Activated CD4-positive, alpha-beta memory T cell treated with anti-CD3 and anti-CD28 coated beads, Interleukin-2, amount 10 ng/mL, durations not matched to agents 7 days and 5 days (primary cell): Measurements from ENCODE around the gene GRM1. TPM values are rescaled to one million over a fixed set of nuclear protein-coding genes. Genes with fewer than 3 reads are reported as not detected.

Experiments used
- CTCF ChIA-PET: fragments of 350-600 bp; sonication (Branson Sonifier 250); formaldehyde crosslinking; loops from one replicate; lab custom pipeline; 2021; ENCODE audit warnings: antibody characterized with exemption, inconsistent platforms; lab: Charles Lee
- POLR2A ChIA-PET: fragments of 350-600 bp; sonication (Branson Sonifier 250); formaldehyde crosslinking; loops from one replicate; lab custom pipeline; 2021; ENCODE audit warnings: antibody characterized with exemption; lab: Charles Lee
- DNase-seq: peaks from one replicate; pipeline ENCODE4 v3.0.0-alpha.2; 2020
- H3K27ac Mint-ChIP-seq: one replicate; pipeline ENCODE4 v1.8.0; 2021; ENCODE audit warnings: mild to moderate bottlenecking, mixed read lengths
- H3K27me3 Mint-ChIP-seq: one replicate; pipeline ENCODE4 v1.8.0; 2021; ENCODE audit warnings: mixed read lengths
- H3K36me3 Mint-ChIP-seq: one replicate; pipeline ENCODE4 v1.8.0; 2021; ENCODE audit warnings: low read depth, mixed read lengths
- H3K4me1 Mint-ChIP-seq: one replicate; pipeline ENCODE4 v1.8.0; 2021; ENCODE audit warnings: mixed read lengths
- H3K4me3 Mint-ChIP-seq: one replicate; pipeline ENCODE4 v1.8.0; 2021; ENCODE audit warnings: mild to moderate bottlenecking, mixed read lengths
- H3K9me3 Mint-ChIP-seq: one replicate; pipeline ENCODE4 v1.8.0; 2021; ENCODE audit warnings: mixed read lengths
- total RNA-seq, 2 experiments: library from RNA; stranded (reverse); gene quantifications; one replicate each; pipeline ENCODE4 v1.2.3, GENCODE V29; 2021

Gene GRM1
- total RNA-seq, 2 experiments from 2014 or later = not detected

- DNase-seq = no peak
- Mint-ChIP-seq H3K27me3 (no peaks in the 10 kb centered on the region), H3K4me1 (no peaks in the 10 kb centered on the region), H3K9me3 (no peaks in the 10 kb centered on the region), H3K4me3 (no peak overlapping the region), H3K36me3 (no peaks in the 10 kb centered on the region), H3K27ac (no peak overlapping the region)
- ChIA-PET POLR2A (no interaction called here), CTCF (no interaction called here)
These were observed 83.1 kb downstream of the GRM1 start for GRCh38 chr6:146111881-146112450.

GRCh38 chr6:146113084-146113623 is 84.3 kb downstream of the GRM1 start:
- ChIA-PET POLR2A (no interaction called here), CTCF (no interaction called here)
- Mint-ChIP-seq H3K27me3 (no peaks in the 10 kb centered on the region), H3K9me3 (no peaks in the 10 kb centered on the region), H3K27ac (no peak overlapping the region), H3K36me3 (no peaks in the 10 kb centered on the region), H3K4me3 (no peak overlapping the region), H3K4me1 (no peaks in the 10 kb centered on the region)
- no peak for DNase-seq

- POLR2A ChIA-PET = no interaction called here
- H3K27ac Mint-ChIP-seq = no peak overlapping the region
- no peaks in the 10 kb centered on the region for H3K4me1 Mint-ChIP-seq
- CTCF ChIA-PET = no interaction called here
- H3K4me3 Mint-ChIP-seq = no peak overlapping the region
- DNase-seq = no peak
- no peaks in the 10 kb centered on the region for H3K27me3 Mint-ChIP-seq
- no peaks in the 10 kb centered on the region for H3K36me3 Mint-ChIP-seq
- no peaks in the 10 kb centered on the region for H3K9me3 Mint-ChIP-seq
These were observed 94.8 kb downstream of the GRM1 start for GRCh38 chr6:146123616-146124015.

GRCh38 chr6:146127447-146128215 is 98.8 kb downstream of the GRM1 start:
- H3K9me3 Mint-ChIP-seq = no peaks in the 10 kb centered on the region
- CTCF ChIA-PET = no interaction called here
- H3K4me3 Mint-ChIP-seq = no peak overlapping the region
- POLR2A ChIA-PET = no interaction called here
- no peaks in the 10 kb centered on the region for H3K27me3 Mint-ChIP-seq
- no peaks in the 10 kb centered on the region for H3K4me1 Mint-ChIP-seq
- H3K36me3 Mint-ChIP-seq = no peaks in the 10 kb centered on the region
- no peak for DNase-seq
- no peak overlapping the region for H3K27ac Mint-ChIP-seq

- Mint-ChIP-seq H3K27ac (no peak overlapping the region), H3K27me3 (no peaks in the 10 kb centered on the region), H3K4me1 (no peaks in the 10 kb centered on the region), H3K36me3 (no peaks in the 10 kb centered on the region), H3K9me3 (peaks cover 7% of the 10 kb centered on the region), H3K4me3 (no peak overlapping the region)
- no peak for DNase-seq
- CTCF ChIA-PET = interaction anchor here (0.6 kb wide), 1 partner anchor 12 kb away, joined by 3 read pairs; no protein-coding TSS in a partner anchor
- POLR2A ChIA-PET = no interaction called here
These were observed 105.0 kb downstream of the GRM1 start for GRCh38 chr6:146133866-146134265.

- CTCF ChIA-PET = no interaction called here
These were observed 106.3 kb downstream of the GRM1 start for GRCh38 chr6:146135167-146135566.

GRCh38 chr6:146146836-146147235 is 118.0 kb downstream of the GRM1 start:
- H3K4me3 Mint-ChIP-seq = no peak overlapping the region
- no peaks in the 10 kb centered on the region for H3K9me3 Mint-ChIP-seq
- no peak for DNase-seq
- H3K36me3 Mint-ChIP-seq = no peaks in the 10 kb centered on the region
- no peak overlapping the region for H3K27ac Mint-ChIP-seq
- CTCF ChIA-PET = no interaction called here
- no peaks in the 10 kb centered on the region for H3K27me3 Mint-ChIP-seq
- POLR2A ChIA-PET = no interaction called here
- no peaks in the 10 kb centered on the region for H3K4me1 Mint-ChIP-seq

More at GRCh38 chr6:146135167-146135566, 106.3 kb downstream of the GRM1 start:
- no peaks in the 10 kb centered on the region for H3K36me3 Mint-ChIP-seq
- H3K4me1 Mint-ChIP-seq = no peaks in the 10 kb centered on the region
- POLR2A ChIA-PET = no interaction called here
- no peaks in the 10 kb centered on the region for H3K27me3 Mint-ChIP-seq
- H3K4me3 Mint-ChIP-seq = no peak overlapping the region
- H3K27ac Mint-ChIP-seq = no peak overlapping the region
- no peak for DNase-seq
- peaks cover 7% of the 10 kb centered on the region for H3K9me3 Mint-ChIP-seq

GRCh38 chr6:146149770-146150169 is 120.9 kb downstream of the GRM1 start:
- no peaks in the 10 kb centered on the region for H3K9me3 Mint-ChIP-seq
- no peak overlapping the region for H3K4me3 Mint-ChIP-seq
- peaks cover 4% of the 10 kb centered on the region for H3K4me1 Mint-ChIP-seq
- no peak for DNase-seq
- no peak overlapping the region for H3K27ac Mint-ChIP-seq
- ChIA-PET CTCF (no interaction called here), POLR2A (no interaction called here)
- no peaks in the 10 kb centered on the region for H3K36me3 Mint-ChIP-seq
- no peaks in the 10 kb centered on the region for H3K27me3 Mint-ChIP-seq

- POLR2A ChIA-PET = no interaction called here
- Mint-ChIP-seq H3K4me3 (no peak overlapping the region), H3K27me3 (no peaks in the 10 kb centered on the region), H3K4me1 (peaks cover 4% of the 10 kb centered on the region), H3K27ac (no peak overlapping the region), H3K36me3 (no peaks in the 10 kb centered on the region), H3K9me3 (no peaks in the 10 kb centered on the region)
- CTCF ChIA-PET = no interaction called here
- DNase-seq = no peak
These were observed 124.3 kb downstream of the GRM1 start for GRCh38 chr6:146153040-146153758.

GRCh38 chr6:146154197-146154596 is 125.3 kb downstream of the GRM1 start:
- Mint-ChIP-seq H3K27ac (no peak overlapping the region), H3K4me3 (no peak overlapping the region), H3K4me1 (peaks cover 4% of the 10 kb centered on the region), H3K27me3 (no peaks in the 10 kb centered on the region), H3K36me3 (no peaks in the 10 kb centered on the region), H3K9me3 (no peaks in the 10 kb centered on the region)
- ChIA-PET POLR2A (no interaction called here), CTCF (no interaction called here)
- no peak for DNase-seq

- no peak overlapping the region for H3K27ac Mint-ChIP-seq
- POLR2A ChIA-PET = no interaction called here
- no peaks in the 10 kb centered on the region for H3K36me3 Mint-ChIP-seq
- no peaks in the 10 kb centered on the region for H3K9me3 Mint-ChIP-seq
- CTCF ChIA-PET = no interaction called here
- no peak overlapping the region for H3K4me3 Mint-ChIP-seq
- H3K27me3 Mint-ChIP-seq = no peaks in the 10 kb centered on the region
- DNase-seq = no peak
- no peaks in the 10 kb centered on the region for H3K4me1 Mint-ChIP-seq
These were observed 132.8 kb downstream of the GRM1 start for GRCh38 chr6:146161664-146162063.

GRCh38 chr6:146169872-146170271 is 141.0 kb downstream of the GRM1 start:
- no peak overlapping the region for H3K27ac Mint-ChIP-seq
- POLR2A ChIA-PET = no interaction called here
- no peaks in the 10 kb centered on the region for H3K4me1 Mint-ChIP-seq
- H3K9me3 Mint-ChIP-seq = peaks cover 4% of the 10 kb centered on the region
- CTCF ChIA-PET = no interaction called here
- DNase-seq = no peak
- no peaks in the 10 kb centered on the region for H3K36me3 Mint-ChIP-seq
- H3K4me3 Mint-ChIP-seq = no peak overlapping the region
- H3K27me3 Mint-ChIP-seq = no peaks in the 10 kb centered on the region

GRCh38 chr6:146177785-146178184 is 148.9 kb downstream of the GRM1 start:
- DNase-seq = no peak

More at GRCh38 chr6:146177785-146178184, 148.9 kb downstream of the GRM1 start:
- CTCF ChIA-PET = no interaction called here
- H3K27ac Mint-ChIP-seq = no peak overlapping the region
- peaks cover 2% of the 10 kb centered on the region for H3K9me3 Mint-ChIP-seq
- no peaks in the 10 kb centered on the region for H3K36me3 Mint-ChIP-seq
- H3K27me3 Mint-ChIP-seq = no peaks in the 10 kb centered on the region
- POLR2A ChIA-PET = no interaction called here
- no peak overlapping the region for H3K4me3 Mint-ChIP-seq
- no peaks in the 10 kb centered on the region for H3K4me1 Mint-ChIP-seq
